Activated naive CD4-positive, alpha-beta T cell treated with anti-CD3 and anti-CD28 coated beads for 36 hours (primary cell): Measurements from ENCODE around the gene GPR55. TPM values are rescaled to one million over a fixed set of nuclear protein-coding genes. Genes with fewer than 3 reads are reported as not detected.
A peak's percentile ranks its signal among the peaks of the same experiment; 100 is the strongest.

Experiments
- CTCF ChIA-PET: fragments of 350-600 bp; sonication (Branson Sonifier 250); formaldehyde crosslinking; loops from one replicate; lab custom pipeline; 2021; ENCODE audit warnings: antibody characterized with exemption; lab: Charles Lee
- DNase-seq: peaks from one replicate; pipeline ENCODE4 v3.0.0-alpha.2; 2020
- H3K27ac Mint-ChIP-seq: one replicate; pipeline ENCODE4 v1.8.0; 2021; ENCODE audit warnings: mild to moderate bottlenecking, mixed read lengths
- H3K27me3 Mint-ChIP-seq: one replicate; pipeline ENCODE4 v1.8.0; 2021; ENCODE audit warnings: low read depth, mixed read lengths
- H3K36me3 Mint-ChIP-seq: one replicate; pipeline ENCODE4 v1.8.0; 2021; ENCODE audit warnings: low read depth, mixed read lengths
- H3K4me1 Mint-ChIP-seq: one replicate; pipeline ENCODE4 v1.8.0; 2021; ENCODE audit warnings: low read depth, mixed read lengths
- H3K4me3 Mint-ChIP-seq: one replicate; pipeline ENCODE4 v1.8.0; 2021; ENCODE audit warnings: mild to moderate bottlenecking, moderate library complexity, mixed read lengths
- H3K9me3 Mint-ChIP-seq: one replicate; pipeline ENCODE4 v1.8.0; 2021; ENCODE audit warnings: mixed read lengths
- intact Hi-C: fragments of 100-400 bp; cut with micrococcal nuclease; formaldehyde crosslinking; loops from one replicate; pipeline ENCODE4 v1.15.1; 2023
- total RNA-seq, 2 experiments: library from RNA; stranded (reverse); gene quantifications; one replicate each; pipeline ENCODE4 v1.2.3, GENCODE V29; 2021

Gene GPR55
- total RNA-seq, 2 experiments from 2014 or later = 0.35 to 0.43 TPM

- CTCF ChIA-PET = interaction anchor here (0.5 to 1.4 kb wide), 4 partner anchors 13 to 109 kb away, joined by 3 to 7 read pairs (median 4); no protein-coding TSS in a partner anchor
- H3K9me3 Mint-ChIP-seq = no peaks in the 10 kb centered on the region
- DNase-seq = no peak
- intact Hi-C loops = no loop called here
- H3K27ac Mint-ChIP-seq = no peak overlapping the region
- peaks cover 27% of the 10 kb centered on the region for H3K4me1 Mint-ChIP-seq
- no peaks in the 10 kb centered on the region for H3K27me3 Mint-ChIP-seq
- H3K36me3 Mint-ChIP-seq = no peaks in the 10 kb centered on the region
- H3K4me3 Mint-ChIP-seq = no peak overlapping the region
Observed at GRCh38 chr2:230878599-230879188, 46.3 kb downstream of the GPR55 start.

GRCh38 chr2:230877759-230878598 is 47.1 kb downstream of the GPR55 start:
- H3K36me3 Mint-ChIP-seq = no peaks in the 10 kb centered on the region
- DNase-seq = peak; percentile 62
- CTCF ChIA-PET = interaction anchor here (0.5 to 1.4 kb wide), 5 partner anchors 13 to 110 kb away, joined by 3 to 7 read pairs (median 3); no protein-coding TSS in a partner anchor
- peak overlapping the region; percentile 18 for H3K27ac Mint-ChIP-seq
- no peaks in the 10 kb centered on the region for H3K27me3 Mint-ChIP-seq
- H3K4me1 Mint-ChIP-seq = peaks cover 28% of the 10 kb centered on the region
- H3K9me3 Mint-ChIP-seq = no peaks in the 10 kb centered on the region
- H3K4me3 Mint-ChIP-seq = no peak overlapping the region
- intact Hi-C loops = no loop called here

GRCh38 chr2:230877116-230877758 is 47.8 kb downstream of the GPR55 start:
- Mint-ChIP-seq H3K4me3 (no peak overlapping the region), H3K4me1 (peaks cover 33% of the 10 kb centered on the region), H3K9me3 (no peaks in the 10 kb centered on the region), H3K27me3 (no peaks in the 10 kb centered on the region), H3K36me3 (no peaks in the 10 kb centered on the region), H3K27ac (no peak overlapping the region)
- intact Hi-C loops = no loop called here
- CTCF ChIA-PET = interaction anchor here (1.0 to 1.4 kb wide), 2 partner anchors 14 to 57 kb away, joined by 3 to 4 read pairs; no protein-coding TSS in a partner anchor
- DNase-seq = no peak

- no peak for DNase-seq
- Mint-ChIP-seq H3K27me3 (no peaks in the 10 kb centered on the region), H3K4me3 (no peak overlapping the region), H3K4me1 (peaks cover 33% of the 10 kb centered on the region), H3K9me3 (no peaks in the 10 kb centered on the region), H3K27ac (no peak overlapping the region), H3K36me3 (no peaks in the 10 kb centered on the region)
- CTCF ChIA-PET = interaction anchor here (1.4 kb wide), 2 partner anchors 24 to 55 kb away, joined by 4 read pairs; no protein-coding TSS in a partner anchor
- intact Hi-C loops = no loop called here
Observed at GRCh38 chr2:230875347-230876315, 49.4 kb downstream of the GPR55 start.

GRCh38 chr2:230874876-230875275 is 50.2 kb downstream of the GPR55 start:
- H3K9me3 Mint-ChIP-seq = no peaks in the 10 kb centered on the region
- intact Hi-C loops = no loop called here
- DNase-seq = no peak
- no peaks in the 10 kb centered on the region for H3K27me3 Mint-ChIP-seq
- H3K27ac Mint-ChIP-seq = no peak overlapping the region
- H3K4me3 Mint-ChIP-seq = no peak overlapping the region
- H3K4me1 Mint-ChIP-seq = peaks cover 37% of the 10 kb centered on the region
- CTCF ChIA-PET = no interaction called here
- no peaks in the 10 kb centered on the region for H3K36me3 Mint-ChIP-seq

- no peaks in the 10 kb centered on the region for H3K9me3 Mint-ChIP-seq
- H3K36me3 Mint-ChIP-seq = no peaks in the 10 kb centered on the region
- no peak overlapping the region for H3K4me3 Mint-ChIP-seq
- peaks cover 37% of the 10 kb centered on the region for H3K4me1 Mint-ChIP-seq
- CTCF ChIA-PET = no interaction called here
- H3K27ac Mint-ChIP-seq = no peak overlapping the region
- intact Hi-C loops = no loop called here
- no peaks in the 10 kb centered on the region for H3K27me3 Mint-ChIP-seq
- DNase-seq = no peak
Observed at GRCh38 chr2:230874456-230874855, 50.6 kb downstream of the GPR55 start.

GRCh38 chr2:230873661-230874401 is 51.2 kb downstream of the GPR55 start:
- Mint-ChIP-seq H3K4me1 (peaks cover 37% of the 10 kb centered on the region), H3K9me3 (no peaks in the 10 kb centered on the region), H3K4me3 (no peak overlapping the region), H3K27ac (no peak overlapping the region), H3K36me3 (no peaks in the 10 kb centered on the region), H3K27me3 (no peaks in the 10 kb centered on the region)
- CTCF ChIA-PET = no interaction called here
- no peak for DNase-seq
- intact Hi-C loops = loop anchor here (1.0 kb wide), 1 partner anchor 9 kb away; no protein-coding TSS in a partner anchor

GRCh38 chr2:230872968-230873660 is 51.9 kb downstream of the GPR55 start:
- DNase-seq = no peak
- Mint-ChIP-seq H3K9me3 (no peaks in the 10 kb centered on the region), H3K4me1 (peaks cover 37% of the 10 kb centered on the region), H3K4me3 (no peak overlapping the region), H3K27me3 (no peaks in the 10 kb centered on the region), H3K36me3 (no peaks in the 10 kb centered on the region), H3K27ac (no peak overlapping the region)
- CTCF ChIA-PET = interaction anchor here (0.7 to 1.2 kb wide), 3 partner anchors 25 to 111 kb away, joined by 3 read pairs; no protein-coding TSS in a partner anchor
- intact Hi-C loops = loop anchor here (1.0 kb wide), 1 partner anchor 8 kb away; no protein-coding TSS in a partner anchor

GRCh38 chr2:230872151-230872967 is 52.7 kb downstream of the GPR55 start:
- H3K9me3 Mint-ChIP-seq = no peaks in the 10 kb centered on the region
- H3K27ac Mint-ChIP-seq = no peak overlapping the region
- H3K36me3 Mint-ChIP-seq = no peaks in the 10 kb centered on the region
- no peak for DNase-seq
- H3K4me1 Mint-ChIP-seq = peaks cover 33% of the 10 kb centered on the region
- no peak overlapping the region for H3K4me3 Mint-ChIP-seq
- CTCF ChIA-PET = interaction anchor here (0.7 to 1.2 kb wide), 3 partner anchors 24 to 112 kb away, joined by 3 read pairs; no protein-coding TSS in a partner anchor
- intact Hi-C loops = no loop called here
- no peaks in the 10 kb centered on the region for H3K27me3 Mint-ChIP-seq
